HEK293 (cell line): Measurements from ENCODE around the gene TTC39C.
A peak's percentile ranks its signal among the peaks of the same experiment; 100 is the strongest.

Source experiments
- CTCF ChIA-PET: fragments of 350-600 bp; formaldehyde crosslinking; extraction: SDS; loops from one replicate; lab custom pipeline; 2021; ENCODE audit warnings: antibody characterized with exemption; lab: Yijun Ruan, JAX
- POLR2A ChIA-PET: fragments of 300-600 bp; formaldehyde crosslinking; extraction: SDS; loops from one replicate; lab custom pipeline; 2020; ENCODE audit warnings: antibody characterized with exemption, inconsistent platforms; lab: Yijun Ruan, JAX
- H3K27ac ChIP-seq: fragments of 200-500 bp; sonication (Bioruptor generic); 2 replicates; pipeline ENCODE4 v1.5.1; 2014; ENCODE audit warnings: low read depth, low read length, control low read depth, inconsistent platforms; ENCODE audit errors: extremely low read depth
- H3K36me3 ChIP-seq, 2 experiments: fragments of 200-500 bp in 1 of 2; sonication (Bioruptor generic) in 1 of 2; 1 replicate in 1 of 2; 2 replicates in 1 of 2; pipeline ENCODE4 v1.5.1; 2014 to 2017; ENCODE audit warnings: inconsistent platforms in 2 of 2, low read length in 2 of 2; ENCODE audit not compliant: control insufficient read depth in 2 of 2, insufficient read depth in 1 of 2
- H3K4me1 ChIP-seq: fragments of 200-500 bp; sonication (Bioruptor generic); 2 replicates; pipeline ENCODE4 v1.5.1; 2014; ENCODE audit warnings: mild to moderate bottlenecking, low read length, inconsistent platforms; ENCODE audit not compliant: control insufficient read depth, insufficient read depth
- H3K4me3 ChIP-seq: 2 replicates; pipeline ENCODE4 v1.5.1; 2011; ENCODE audit warnings: low read depth, mild to moderate bottlenecking, control low read depth, low read length, moderate library complexity
- H3K9me3 ChIP-seq: fragments of 200-500 bp; sonication (Bioruptor generic); 2 replicates; pipeline ENCODE4 v1.5.1; 2014; ENCODE audit warnings: low read depth, low read length, inconsistent platforms; ENCODE audit not compliant: control insufficient read depth, insufficient read depth
- BCL6B ChIP-seq: fragments of 450-650 bp; formaldehyde crosslinking; IDR thresholded peaks from 2 replicates; pipeline ENCODE4 v1.5.1; 2017; ENCODE audit warnings: missing biosample characterization, missing genetic modification characterization
- ELK4 ChIP-seq: IDR thresholded peaks from 2 replicates; pipeline ENCODE4 v1.6.1; 2011; ENCODE audit warnings: mild to moderate bottlenecking, low read depth, low read length, borderline replicate concordance
- SP2 ChIP-seq: fragments of 450-650 bp; formaldehyde crosslinking; IDR thresholded peaks from 2 replicates; pipeline ENCODE4 v1.5.1; 2016; ENCODE audit warnings: missing biosample characterization, missing genetic modification characterization
- SP3 ChIP-seq: fragments of 450-650 bp; formaldehyde crosslinking; IDR thresholded peaks from 2 replicates; pipeline ENCODE4 v1.5.1; 2016; ENCODE audit warnings: missing biosample characterization, missing genetic modification characterization
- ZBTB17 ChIP-seq: fragments of 450-650 bp; formaldehyde crosslinking; IDR thresholded peaks from 2 replicates; pipeline ENCODE4 v1.5.1; 2016; ENCODE audit warnings: missing biosample characterization, missing genetic modification characterization
- ZNF513 ChIP-seq: fragments of 450-650 bp; IDR thresholded peaks from 2 replicates; pipeline ENCODE4 v1.5.1; 2018; ENCODE audit warnings: missing biosample characterization, missing genetic modification characterization
- ZNF747 ChIP-seq: fragments of 450-650 bp; formaldehyde crosslinking; IDR thresholded peaks from 2 replicates; pipeline ENCODE4 v1.5.1; 2016; ENCODE audit warnings: missing biosample characterization, missing genetic modification characterization
- ZNF776 ChIP-seq: fragments of 450-650 bp; formaldehyde crosslinking; IDR thresholded peaks from 2 replicates; pipeline ENCODE4 v1.5.0; 2017; ENCODE audit warnings: missing biosample characterization, missing genetic modification characterization, borderline replicate concordance
- ZSCAN18 ChIP-seq: fragments of 450-650 bp; formaldehyde crosslinking; IDR thresholded peaks from 2 replicates; pipeline ENCODE4 v1.5.1; 2016; ENCODE audit warnings: missing biosample characterization, missing genetic modification characterization
- TF ChIP-seq, protein P1 (sequence below): fragments of 450-650 bp; formaldehyde crosslinking; IDR thresholded peaks from 2 replicates; pipeline ENCODE4 v1.5.1; 2016; ENCODE audit warnings: missing biosample characterization, missing genetic modification characterization

Gene TTC39C

DNA sequence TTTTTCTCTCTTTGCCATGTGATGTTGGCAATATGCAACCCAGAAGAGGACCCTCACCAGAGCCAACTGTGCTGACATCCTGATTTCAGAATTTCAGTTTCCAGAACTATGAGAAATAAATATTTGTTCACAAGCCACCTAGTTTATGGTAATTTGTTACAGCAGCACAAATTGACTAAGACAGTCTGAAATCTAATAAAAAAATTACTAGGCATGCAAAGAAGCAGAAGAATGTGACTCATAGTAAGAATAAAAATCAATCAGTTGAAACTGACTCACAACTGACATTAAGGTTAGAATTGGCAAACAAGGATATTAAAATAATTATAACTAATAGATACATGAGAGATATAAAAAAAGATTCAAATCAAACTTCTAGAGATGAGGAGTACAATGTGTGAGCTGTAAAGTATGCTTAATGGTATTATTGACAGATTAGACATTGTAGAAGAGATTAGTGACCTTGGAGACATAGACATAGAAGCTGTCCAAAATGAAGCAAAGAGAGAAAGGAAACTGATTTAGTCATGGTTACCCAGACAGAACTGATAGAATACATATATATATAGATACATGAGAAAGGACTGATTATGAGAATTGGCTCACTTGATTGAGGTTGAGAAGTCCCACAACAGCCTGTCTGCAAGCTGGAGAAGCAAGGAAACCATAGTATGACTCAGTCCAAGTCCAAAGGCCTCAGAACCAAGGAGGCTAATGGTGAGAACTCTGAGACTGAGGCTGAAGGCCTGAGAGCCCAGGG is 27.8 kb upstream of the TTC39C start:
- Histone ChIP-seq H3K9me3 (no peaks in the 10 kb centered on the region), H3K36me3 (no peaks in the 10 kb centered on the region), H3K4me3 (no peak overlapping the region), H3K4me1 (no peaks in the 10 kb centered on the region), H3K27ac (no peak overlapping the region)
- ChIA-PET CTCF (interaction anchor here (0.5 kb wide), 1 partner anchor 11 kb away, joined by 3 read pairs; no protein-coding TSS in a partner anchor), POLR2A (no interaction called here)
- TF ChIP-seq ELK4 (no peak), ZNF747 (tag by site-specific recombination) (no peak), SP3 (no peak), SP2 (tag by site-specific recombination) (no peak), ZNF513 (tag by site-specific recombination) (no peak), ZBTB17 (tag by site-specific recombination) (no peak)
- TF ChIP-seq, protein P1, sequence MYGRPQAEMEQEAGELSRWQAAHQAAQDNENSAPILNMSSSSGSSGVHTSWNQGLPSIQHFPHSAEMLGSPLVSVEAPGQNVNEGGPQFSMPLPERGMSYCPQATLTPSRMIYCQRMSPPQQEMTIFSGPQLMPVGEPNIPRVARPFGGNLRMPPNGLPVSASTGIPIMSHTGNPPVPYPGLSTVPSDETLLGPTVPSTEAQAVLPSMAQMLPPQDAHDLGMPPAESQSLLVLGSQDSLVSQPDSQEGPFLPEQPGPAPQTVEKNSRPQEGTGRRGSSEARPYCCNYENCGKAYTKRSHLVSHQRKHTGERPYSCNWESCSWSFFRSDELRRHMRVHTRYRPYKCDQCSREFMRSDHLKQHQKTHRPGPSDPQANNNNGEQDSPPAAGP (tag by site-specific recombination) = no peak

GRCh38 chr18:23990474-23991410 is 23.8 kb upstream of the TTC39C start:
- H3K27ac ChIP-seq = no peak overlapping the region
- no peak overlapping the region for H3K4me3 ChIP-seq
- peaks cover 5% of the 10 kb centered on the region for H3K4me1 ChIP-seq
- TF ChIP-seq BCL6B (0 out of 2 replicates have a peak, but pooled peaks have one; percentile 15), ZNF776 (tag by site-specific recombination) (no peak), ZSCAN18 (tag by site-specific recombination) (no peak)
- ChIA-PET POLR2A (no interaction called here), CTCF (interaction anchor here (0.5 to 1.6 kb wide), 3 partner anchors 8 to 207 kb away, joined by 3 read pairs; no protein-coding TSS in a partner anchor)
- H3K36me3 ChIP-seq = no peaks in the 10 kb centered on the region
- H3K9me3 ChIP-seq = no peaks in the 10 kb centered on the region
